Mesenchymal stem cell (in vitro differentiated cells and primary cell): ENCODE data around the gene SYNRG.

Source experiments
- DNase-seq: peaks from one replicate; pipeline ENCODE4 v3.0.0-alpha.2; 2013
- H2AFZ ChIP-seq: one replicate; pipeline ENCODE4 v1.6.1; 2013; ENCODE audit warnings: low read depth, mild to moderate bottlenecking, control low read depth, inconsistent platforms, low read length, moderate library complexity
- H2AK5ac ChIP-seq: 2 replicates; pipeline ENCODE4 v1.6.1; 2013; ENCODE audit warnings: low read length, moderate library complexity, mild to moderate bottlenecking, inconsistent platforms; ENCODE audit not compliant: severe bottlenecking
- H2BK120ac ChIP-seq: one replicate; pipeline ENCODE4 v1.6.1; 2013; ENCODE audit warnings: low read depth, mild to moderate bottlenecking, inconsistent platforms, low read length, moderate library complexity
- H2BK12ac ChIP-seq, 2 experiments: one replicate each; pipeline ENCODE4 v1.6.1; 2013; ENCODE audit warnings: inconsistent platforms in 2 of 2, low read length in 2 of 2, mild to moderate bottlenecking in 2 of 2, moderate library complexity in 2 of 2, control low read depth in 1 of 2
- H2BK15ac ChIP-seq: one replicate; pipeline ENCODE4 v1.6.1; 2013; ENCODE audit warnings: mild to moderate bottlenecking, low read depth, inconsistent platforms; ENCODE audit not compliant: poor library complexity, severe bottlenecking
- H2BK5ac ChIP-seq: 2 replicates; pipeline ENCODE4 v1.6.1; 2013; ENCODE audit warnings: low read depth, mild to moderate bottlenecking, low read length, control low read depth, inconsistent platforms; ENCODE audit not compliant: poor library complexity, severe bottlenecking
- H3K14ac ChIP-seq, 2 experiments: one replicate each; pipeline ENCODE4 v1.6.1; 2013; ENCODE audit warnings: inconsistent platforms in 2 of 2, low read length in 2 of 2, control low read depth in 1 of 2, mild to moderate bottlenecking in 1 of 2, moderate library complexity in 1 of 2
- H3K18ac ChIP-seq, 2 experiments: one replicate each; pipeline ENCODE4 v1.6.1; 2013; ENCODE audit warnings: inconsistent platforms in 2 of 2, low read length in 2 of 2, control low read depth in 1 of 2, low read depth in 1 of 2, mild to moderate bottlenecking in 1 of 2
- H3K23ac ChIP-seq, 2 experiments: one replicate each; pipeline ENCODE4 v1.6.1; 2013; ENCODE audit warnings: inconsistent platforms in 2 of 2, low read length in 2 of 2, mild to moderate bottlenecking in 2 of 2, moderate library complexity in 2 of 2, control low read depth in 1 of 2
- H3K27ac ChIP-seq: 2 replicates; pipeline ENCODE4 v1.5.1; 2013; ENCODE audit warnings: mild to moderate bottlenecking, moderate library complexity, low read length, control low read depth, inconsistent platforms; ENCODE audit not compliant: poor library complexity, severe bottlenecking
- H3K27me3 ChIP-seq, 2 experiments: 2 replicates each; pipeline versions ENCODE4 v1.6.1 to v1.7.0; 2013; ENCODE audit warnings: low read length in 2 of 2, mild to moderate bottlenecking in 2 of 2, moderate library complexity in 2 of 2, control low read depth in 1 of 2, inconsistent platforms in 1 of 2; ENCODE audit not compliant: control insufficient read depth in 1 of 2, insufficient read depth in 1 of 2
- H3K36me3 ChIP-seq, 2 experiments: 2 replicates each; pipeline versions ENCODE4 v1.6.1 to v1.7.0; 2013; ENCODE audit warnings: low read length in 2 of 2, control low read depth in 1 of 2, inconsistent platforms in 1 of 2, low read depth in 1 of 2, mild to moderate bottlenecking in 1 of 2; ENCODE audit not compliant: insufficient read depth in 2 of 2, control insufficient read depth in 1 of 2
- H3K4ac ChIP-seq, 2 experiments: one replicate each; pipeline ENCODE4 v1.6.1; 2013; ENCODE audit warnings: inconsistent platforms in 2 of 2, low read length in 2 of 2, mild to moderate bottlenecking in 2 of 2, moderate library complexity in 2 of 2, control low read depth in 1 of 2, low read depth in 1 of 2
- H3K4me1 ChIP-seq: 2 replicates; pipeline ENCODE4 v1.6.1; 2013; ENCODE audit warnings: low read depth, low read length, control low read depth; ENCODE audit not compliant: control insufficient read depth, insufficient read depth
- H3K4me2 ChIP-seq: 2 replicates; pipeline ENCODE4 v1.6.1; 2013; ENCODE audit warnings: low read length, mild to moderate bottlenecking, inconsistent platforms; ENCODE audit not compliant: poor library complexity, severe bottlenecking
- H3K4me3 ChIP-seq, 2 experiments: 2 replicates each; pipeline versions ENCODE4 v1.5.1 to v1.7.0; 2013; ENCODE audit warnings: low read length in 2 of 2, mild to moderate bottlenecking in 2 of 2, control low read depth in 1 of 2, low read depth in 1 of 2; ENCODE audit not compliant: insufficient read depth in 1 of 2
- H3K79me1 ChIP-seq: replicated peaks from 2 replicates; pipeline ENCODE4 v1.6.1; 2013; ENCODE audit warnings: mild to moderate bottlenecking, control low read depth, low read length, inconsistent platforms; ENCODE audit not compliant: poor library complexity, severe bottlenecking
- H3K9ac ChIP-seq: 2 replicates; pipeline ENCODE4 v1.7.0; 2013; ENCODE audit warnings: mild to moderate bottlenecking, low read length, moderate library complexity
- H3K9me3 ChIP-seq: 2 replicates; pipeline ENCODE4 v1.7.0; 2013; ENCODE audit warnings: mild to moderate bottlenecking, low read length; ENCODE audit not compliant: control insufficient read depth
- H4K8ac ChIP-seq: one replicate; pipeline ENCODE4 v1.6.1; 2013; ENCODE audit warnings: inconsistent platforms, mild to moderate bottlenecking, low read length, moderate library complexity
- H4K91ac ChIP-seq: one replicate; pipeline ENCODE4 v1.6.1; 2013; ENCODE audit warnings: mild to moderate bottlenecking, low read length, inconsistent platforms
- WGBS: methylation state at CpG from one replicate; pipeline ENCODE4 v1.1.7; 2013; ENCODE audit warnings: mixed read lengths; 5-methylcytosine and 5-hydroxymethylcytosine counted together

Gene SYNRG

DNA sequence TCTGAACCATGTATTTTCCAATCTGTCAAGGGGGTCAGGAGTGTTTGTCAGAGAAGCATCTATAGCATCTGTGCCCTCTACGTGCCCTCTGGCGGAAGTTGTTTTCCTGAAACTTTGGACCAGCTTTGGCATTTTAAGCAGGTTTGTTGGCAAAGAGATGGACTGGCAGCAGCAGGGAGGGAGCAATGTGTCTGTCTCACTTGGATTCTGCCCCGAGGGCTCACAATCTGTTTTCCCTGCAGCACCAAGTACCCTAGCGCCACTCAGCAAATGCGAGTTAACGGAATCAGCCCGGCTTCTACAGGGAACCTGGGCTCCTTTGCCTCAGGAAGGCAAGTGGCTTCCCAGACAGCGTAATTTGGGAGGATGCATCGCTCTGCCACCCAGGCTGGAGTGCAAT, 102.1 kb downstream of the SYNRG start:
- Histone ChIP-seq H3K4me3 (no peak overlapping the region), H3K14ac (no peak overlapping the region), H3K4me1 (peaks cover 7% of the 10 kb centered on the region), H3K18ac (no peak overlapping the region), H2BK15ac (no peak overlapping the region), H4K91ac (no peak overlapping the region), H3K9ac (no peak overlapping the region), H3K27me3 (no peaks in the 10 kb centered on the region), H3K27ac (no peak overlapping the region), H2BK12ac (no peak overlapping the region), H2AFZ (no peak overlapping the region), H3K9me3 (no peaks in the 10 kb centered on the region), H3K36me3 (peaks cover 33 to 53% of the 10 kb centered on the region in 2 experiments), H3K23ac (no peak overlapping the region), H3K79me1 (peaks cover 11% of the 10 kb centered on the region), H4K8ac (no peak overlapping the region), H3K4ac (no peak overlapping the region), H2BK120ac (no peak overlapping the region), H2BK5ac (no peak overlapping the region), H3K4me2 (no peak overlapping the region), H2AK5ac (no peak overlapping the region)
- no peak for DNase-seq
- WGBS = 97% methylated on average over 9 of the region's 9 CpGs

DNA sequence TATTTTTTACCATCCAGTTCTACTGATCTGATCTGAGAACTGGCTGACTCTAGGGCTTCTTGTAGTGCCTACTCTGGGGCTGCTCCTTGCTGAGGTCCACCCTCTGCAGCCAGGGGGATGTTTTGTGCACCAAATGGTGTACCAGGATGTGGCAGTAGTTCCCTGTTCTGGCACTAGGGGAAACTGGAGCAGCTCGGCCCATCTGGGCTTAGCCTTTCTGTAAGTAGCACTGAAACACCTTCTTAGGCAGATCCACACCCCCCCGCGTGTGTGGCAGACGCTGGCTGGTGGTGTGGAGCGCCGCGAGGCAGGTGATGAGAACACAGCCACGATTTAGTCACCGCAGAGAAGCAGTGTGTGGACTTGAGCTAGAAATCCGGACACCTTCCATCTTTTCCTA, 102.5 kb downstream of the SYNRG start:
- Histone ChIP-seq H3K27me3 (no peaks in the 10 kb centered on the region), H3K4ac (no peak overlapping the region), H3K14ac (no peak overlapping the region), H3K4me3 (no peak overlapping the region), H3K18ac (no peak overlapping the region), H2AFZ (no peak overlapping the region), H2BK15ac (no peak overlapping the region), H2BK12ac (no peak overlapping the region), H3K9me3 (no peaks in the 10 kb centered on the region), H2BK120ac (no peak overlapping the region), H3K4me1 (peaks cover 7% of the 10 kb centered on the region), H3K4me2 (no peak overlapping the region), H2AK5ac (no peak overlapping the region), H3K9ac (no peak overlapping the region), H4K91ac (peak overlapping the region; percentile 35), H3K36me3 (peaks cover 32 to 53% of the 10 kb centered on the region in 2 experiments), H3K27ac (no peak overlapping the region), H4K8ac (peak overlapping the region; percentile 73), H3K79me1 (peaks cover 10% of the 10 kb centered on the region), H3K23ac (no peak overlapping the region), H2BK5ac (no peak overlapping the region)
- peak; percentile 58 for DNase-seq
- WGBS = 74% methylated on average over 10 of the region's 10 CpGs

DNA sequence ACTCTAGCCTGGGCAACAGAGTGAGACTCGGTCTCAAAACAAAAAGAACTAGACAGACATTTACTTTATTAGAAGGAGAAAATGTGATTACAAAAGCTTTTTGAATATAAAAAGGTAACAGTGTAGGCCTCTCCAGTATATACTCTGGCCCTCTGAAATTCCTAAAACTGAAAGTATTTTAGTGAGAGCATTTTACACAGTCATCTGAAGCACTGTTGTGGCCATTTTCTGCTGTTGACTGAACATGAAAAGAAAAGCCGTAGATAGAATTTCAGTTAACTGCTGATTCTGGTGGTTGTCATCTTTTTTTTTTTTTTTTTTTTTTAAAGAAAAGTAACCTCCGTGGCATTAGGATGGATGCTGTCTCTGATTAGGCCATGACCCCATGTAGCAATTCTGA, 103.9 kb downstream of the SYNRG start:
- Histone ChIP-seq H4K91ac (no peak overlapping the region), H3K79me1 (peaks cover 11% of the 10 kb centered on the region), H3K18ac (no peak overlapping the region), H3K36me3 (peaks cover 28 to 55% of the 10 kb centered on the region in 2 experiments), H3K4me3 (no peak overlapping the region), H3K27me3 (no peaks in the 10 kb centered on the region), H2BK5ac (no peak overlapping the region), H2BK120ac (no peak overlapping the region), H3K4ac (no peak overlapping the region), H2BK15ac (no peak overlapping the region), H3K27ac (no peak overlapping the region), H2AFZ (no peak overlapping the region), H2AK5ac (no peak overlapping the region), H3K4me2 (no peak overlapping the region), H3K4me1 (peaks cover 7% of the 10 kb centered on the region), H4K8ac (no peak overlapping the region), H3K14ac (no peak overlapping the region), H3K23ac (no peak overlapping the region), H3K9ac (no peak overlapping the region), H3K9me3 (no peaks in the 10 kb centered on the region), H2BK12ac (no peak overlapping the region)
- 95% methylated on average over 2 of the region's 3 CpGs for WGBS
- DNase-seq = no peak

DNA sequence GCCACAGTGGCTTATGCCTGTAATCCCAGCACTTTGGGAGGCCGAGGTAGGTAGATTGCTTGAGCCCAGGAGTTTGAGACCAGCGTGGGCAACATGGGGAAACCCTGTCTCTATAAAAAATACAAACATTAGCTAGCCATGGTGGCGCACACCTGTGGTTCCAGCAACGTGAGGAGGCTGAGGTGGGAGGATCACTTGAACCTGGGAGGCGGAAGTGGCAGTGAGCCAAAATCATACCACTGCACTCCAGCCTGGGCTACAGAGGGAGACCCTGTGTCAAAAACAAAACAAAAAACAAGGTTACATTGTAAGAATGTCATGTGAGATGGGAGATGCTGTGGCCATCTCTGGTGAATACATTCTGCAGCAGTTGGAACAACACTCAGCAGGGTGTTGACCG, 106.1 kb downstream of the SYNRG start:
- Histone ChIP-seq H3K9ac (no peak overlapping the region), H3K14ac (no peak overlapping the region), H4K91ac (no peak overlapping the region), H3K18ac (no peak overlapping the region), H4K8ac (no peak overlapping the region), H3K79me1 (peaks cover 10% of the 10 kb centered on the region), H2BK120ac (no peak overlapping the region), H3K4me3 (no peak overlapping the region), H3K27ac (no peak overlapping the region), H3K27me3 (no peaks in the 10 kb centered on the region), H2AFZ (no peak overlapping the region), H2BK12ac (no peak overlapping the region), H3K4me1 (peaks cover 7% of the 10 kb centered on the region), H3K4ac (no peak overlapping the region), H3K9me3 (no peaks in the 10 kb centered on the region), H2BK15ac (no peak overlapping the region), H3K23ac (no peak overlapping the region), H3K36me3 (peaks cover 25 to 52% of the 10 kb centered on the region in 2 experiments), H2BK5ac (no peak overlapping the region), H3K4me2 (no peak overlapping the region), H2AK5ac (no peak overlapping the region)
- 100% methylated on average over 5 of the region's 6 CpGs for WGBS
- DNase-seq = no peak
